Posterior cingulate gyrus (tissue), 11 donors: ENCODE measurements around the gene RNASE7.
"Not testable (repeated sequence)": the region's sequence is repeated elsewhere in the genome, so short reads cannot be mapped to it uniquely, and the experiment has no call there.

ENCODE experiments used
- DNase-seq, 10 donors: peaks; one replicate each; pipeline versions ENCODE4 v3.0.0 to v3.0.0-alpha.2; 2020 to 2021; ENCODE audit warnings: mixed read lengths in 3 of 10
- intact Hi-C: fragments of 100-400 bp; cut with DNase I; formaldehyde crosslinking; loops from one replicate; pipeline ENCODE4 v1.15.1; 2023

Gene RNASE7

GRCh38 chr14:21041676-21042433 is at the start of gene RNASE7:
Gene RNASE7, plus strand, starts transcription at chr14:21042362. Its CDS starts 631 bp downstream, at chr14:21042993.
- intact Hi-C loops: no loop called here
- DNase-seq: peak in 1 of 10 donors; percentile 86

GRCh38 chr14:20996521-20996920 is 45.6 kb upstream of the RNASE7 start:
- DNase-seq: no peak
- intact Hi-C loops: no loop called here

GRCh38 chr14:20997115-20997514 is 45.0 kb upstream of the RNASE7 start:
- DNase-seq: no peak
- intact Hi-C loops: no loop called here

GRCh38 chr14:20997564-20997963 is 44.6 kb upstream of the RNASE7 start:
- no peak for DNase-seq
- intact Hi-C loops: no loop called here

GRCh38 chr14:20998139-20998538 is 44.0 kb upstream of the RNASE7 start:
- intact Hi-C loops: no loop called here
- no peak for DNase-seq

- no peak for DNase-seq
- intact Hi-C loops: no loop called here
Measured at GRCh38 chr14:20998674-20999366, 43.3 kb upstream of the RNASE7 start, which contains the start of gene SLC39A2. Gene SLC39A2, plus strand, starts transcription at chr14:20999293. Its CDS starts 154 bp downstream, at chr14:20999447.

- intact Hi-C loops: no loop called here
- no peak for DNase-seq
Measured at GRCh38 chr14:20999591-20999990, 42.6 kb upstream of the RNASE7 start.

- intact Hi-C loops: no loop called here
- no peak for DNase-seq
Measured at GRCh38 chr14:21001218-21001617, 40.9 kb upstream of the RNASE7 start.

- DNase-seq: no peak
Measured at GRCh38 chr14:21003788-21004346, 38.3 kb upstream of the RNASE7 start.

GRCh38 chr14:21009721-21010120 is 32.4 kb upstream of the RNASE7 start:
- intact Hi-C loops, DNase-seq: not testable (repeated sequence)

More at GRCh38 chr14:21003788-21004346, 38.3 kb upstream of the RNASE7 start:
- intact Hi-C loops: no loop called here

GRCh38 chr14:21011136-21011535 is 31.0 kb upstream of the RNASE7 start:
- intact Hi-C loops: no loop called here
- DNase-seq: peak in 1 of 10 donors; percentile 13

- intact Hi-C loops: loop anchor here (1.0 to 5.0 kb wide), 3 partner anchors 26 to 90 kb away; no protein-coding TSS in a partner anchor
- DNase-seq: peak in 9 of 10 donors; percentile 57 to 97 (median 91)
Measured at GRCh38 chr14:21014761-21015190, 27.4 kb upstream of the RNASE7 start.

GRCh38 chr14:21015312-21015711 is 26.9 kb upstream of the RNASE7 start:
- intact Hi-C loops: loop anchor here (5.0 kb wide), 1 partner anchor 77 kb away; no protein-coding TSS in a partner anchor
- peak in 1 of 10 donors; percentile 59 for DNase-seq

- intact Hi-C loops: loop anchor here (5.0 kb wide), 1 partner anchor 76 kb away; no protein-coding TSS in a partner anchor
Measured at GRCh38 chr14:21016413-21017190, 25.6 kb upstream of the RNASE7 start.

GRCh38 chr14:21017528-21018245 is 24.5 kb upstream of the RNASE7 start:
- DNase-seq: peak in 1 of 10 donors; percentile 82
- intact Hi-C loops: loop anchor here (5.0 kb wide), 1 partner anchor 75 kb away; no protein-coding TSS in a partner anchor

More at GRCh38 chr14:21016413-21017190, 25.6 kb upstream of the RNASE7 start:
- DNase-seq: peak in 1 of 10 donors; percentile 25

- peak in 1 of 10 donors; percentile 63 for DNase-seq
- intact Hi-C loops: loop anchor here (5.0 kb wide), 1 partner anchor 74 kb away; no protein-coding TSS in a partner anchor
Measured at GRCh38 chr14:21018286-21018685, 23.9 kb upstream of the RNASE7 start.

GRCh38 chr14:21018781-21019180 is 23.4 kb upstream of the RNASE7 start:
- DNase-seq: peak in 1 of 10 donors; percentile 37
- intact Hi-C loops: loop anchor here (5.0 kb wide), 1 partner anchor 74 kb away; no protein-coding TSS in a partner anchor

- peak in 1 of 10 donors; percentile 6 for DNase-seq
- intact Hi-C loops: loop anchor here (5.0 kb wide), 1 partner anchor 73 kb away; no protein-coding TSS in a partner anchor
Measured at GRCh38 chr14:21019366-21019765, 22.8 kb upstream of the RNASE7 start.

- peak in 1 of 10 donors; percentile 38 for DNase-seq
- intact Hi-C loops: no loop called here
Measured at GRCh38 chr14:21020977-21021545, 21.1 kb upstream of the RNASE7 start.
